ENCODE measurements around the gene CCDC51.
"Not testable (repeated sequence)": the region's sequence is repeated elsewhere in the genome, so short reads cannot be mapped to it uniquely, and the experiment has no call there.

The CCDC51 gene, protein sequence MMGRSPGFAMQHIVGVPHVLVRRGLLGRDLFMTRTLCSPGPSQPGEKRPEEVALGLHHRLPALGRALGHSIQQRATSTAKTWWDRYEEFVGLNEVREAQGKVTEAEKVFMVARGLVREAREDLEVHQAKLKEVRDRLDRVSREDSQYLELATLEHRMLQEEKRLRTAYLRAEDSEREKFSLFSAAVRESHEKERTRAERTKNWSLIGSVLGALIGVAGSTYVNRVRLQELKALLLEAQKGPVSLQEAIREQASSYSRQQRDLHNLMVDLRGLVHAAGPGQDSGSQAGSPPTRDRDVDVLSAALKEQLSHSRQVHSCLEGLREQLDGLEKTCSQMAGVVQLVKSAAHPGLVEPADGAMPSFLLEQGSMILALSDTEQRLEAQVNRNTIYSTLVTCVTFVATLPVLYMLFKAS

DNA sequence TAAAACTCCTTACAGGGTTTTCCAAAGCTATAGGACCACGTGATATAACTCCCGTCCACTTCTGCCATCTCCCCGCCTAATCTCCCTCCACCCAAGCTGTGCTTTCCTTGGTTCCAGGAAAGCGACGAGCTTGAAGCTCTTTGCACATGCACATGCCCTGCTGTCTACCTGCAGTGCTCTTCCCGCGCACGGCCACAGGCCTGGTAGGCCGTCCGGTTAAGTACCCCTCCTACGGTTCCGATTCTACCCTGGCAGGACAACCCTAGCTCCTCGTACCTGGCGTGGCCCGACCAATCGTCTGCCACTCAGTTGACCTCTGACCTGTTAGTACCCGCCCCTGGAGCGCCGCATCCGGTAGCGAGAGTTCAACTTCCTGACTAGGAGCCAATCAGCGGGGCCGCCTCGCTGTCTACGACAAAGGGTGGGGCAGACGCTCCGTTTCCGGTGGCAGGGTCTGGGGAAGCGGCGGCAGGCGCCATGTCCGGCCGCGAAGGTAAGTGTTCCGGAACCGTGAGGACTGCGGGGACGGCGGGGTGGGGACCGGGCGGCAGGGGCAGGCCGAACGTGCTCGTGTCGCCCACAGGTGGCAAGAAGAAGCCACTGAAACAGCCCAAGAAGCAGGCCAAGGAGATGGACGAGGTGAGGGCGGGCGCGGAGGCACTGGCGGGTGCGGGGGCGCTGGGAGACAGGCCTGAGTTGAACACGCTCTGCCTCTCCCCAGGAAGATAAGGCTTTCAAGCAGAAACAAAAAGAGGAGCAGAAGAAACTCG lies at the start of gene CCDC51, which contains the start of gene TMA7:
CCDC51 (minus strand) TSS at position 300 of the 770 bp plus-strand sequence. CDS start 4,991 bp downstream, outside the sequence.
TMA7 (plus strand) TSS at position 438 of the 770 bp plus-strand sequence; CDS start at position 478, 40 bp downstream.
- DNase-seq (ENCODE audit: low read depth in 2 of 2) = peak; percentile 96 to 97

DNA sequence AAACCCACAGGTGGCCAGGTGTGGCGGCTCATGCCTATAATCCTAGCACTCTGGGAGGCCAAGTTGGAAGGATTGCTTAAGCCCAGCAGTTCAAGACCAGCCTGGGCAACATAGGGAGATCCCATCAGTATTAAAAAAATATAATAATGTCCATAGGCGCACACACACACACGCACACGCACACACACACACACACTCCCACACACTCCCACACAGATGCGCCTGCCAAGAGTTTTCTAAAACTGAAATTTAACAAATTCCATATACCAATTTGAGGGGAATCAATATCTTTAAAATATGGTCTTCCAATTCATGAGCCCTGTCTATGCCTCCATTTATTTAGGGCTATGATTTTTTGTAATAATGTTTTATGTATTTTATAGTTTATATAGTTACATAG lies 47.0 kb upstream of the CCDC51 start:
- no peak for DNase-seq (ENCODE audit: low read depth in 2 of 2)

DNA sequence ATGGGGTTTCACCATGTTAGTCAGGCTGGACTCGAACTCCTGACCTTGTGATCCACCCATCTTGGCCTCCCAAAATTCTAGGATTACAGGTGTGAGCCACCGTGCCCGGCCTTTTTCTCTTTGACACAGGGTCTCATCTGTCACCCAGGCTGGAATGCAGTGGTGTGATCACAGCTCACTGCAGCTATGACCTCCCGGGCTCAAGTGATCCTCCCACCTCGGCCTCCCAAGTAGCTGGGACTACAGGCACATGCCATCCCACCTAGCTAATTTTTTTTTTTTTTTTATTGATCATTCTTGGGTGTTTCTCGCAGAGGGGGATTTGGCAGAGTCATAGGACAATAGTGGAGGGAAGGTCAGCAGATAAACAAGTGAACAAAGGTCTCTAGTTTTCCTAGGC lies 42.9 kb upstream of the CCDC51 start:
- DNase-seq (ENCODE audit: low read depth in 2 of 2) = not testable (repeated sequence)

DNA sequence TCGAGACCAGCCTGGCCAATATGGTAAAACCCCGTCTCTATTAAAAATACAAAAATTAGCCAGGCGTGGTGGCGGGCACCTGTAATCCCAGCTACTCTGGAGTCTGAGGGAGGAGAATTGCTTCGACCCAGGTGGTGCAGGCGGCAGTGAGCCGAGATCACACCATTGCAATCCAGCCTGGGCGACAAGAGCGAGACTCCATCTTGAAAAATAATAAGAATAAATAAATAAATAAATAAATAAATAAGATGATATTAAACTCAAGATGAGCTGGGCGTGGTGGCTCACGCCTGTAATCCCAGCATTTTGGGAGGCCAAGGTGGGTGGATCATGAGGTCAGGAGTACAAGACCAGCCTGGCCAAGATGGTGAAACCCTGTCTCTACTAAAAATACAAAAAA lies 41.0 kb upstream of the CCDC51 start:
- not testable (repeated sequence) for DNase-seq (ENCODE audit: low read depth in 2 of 2)

DNA sequence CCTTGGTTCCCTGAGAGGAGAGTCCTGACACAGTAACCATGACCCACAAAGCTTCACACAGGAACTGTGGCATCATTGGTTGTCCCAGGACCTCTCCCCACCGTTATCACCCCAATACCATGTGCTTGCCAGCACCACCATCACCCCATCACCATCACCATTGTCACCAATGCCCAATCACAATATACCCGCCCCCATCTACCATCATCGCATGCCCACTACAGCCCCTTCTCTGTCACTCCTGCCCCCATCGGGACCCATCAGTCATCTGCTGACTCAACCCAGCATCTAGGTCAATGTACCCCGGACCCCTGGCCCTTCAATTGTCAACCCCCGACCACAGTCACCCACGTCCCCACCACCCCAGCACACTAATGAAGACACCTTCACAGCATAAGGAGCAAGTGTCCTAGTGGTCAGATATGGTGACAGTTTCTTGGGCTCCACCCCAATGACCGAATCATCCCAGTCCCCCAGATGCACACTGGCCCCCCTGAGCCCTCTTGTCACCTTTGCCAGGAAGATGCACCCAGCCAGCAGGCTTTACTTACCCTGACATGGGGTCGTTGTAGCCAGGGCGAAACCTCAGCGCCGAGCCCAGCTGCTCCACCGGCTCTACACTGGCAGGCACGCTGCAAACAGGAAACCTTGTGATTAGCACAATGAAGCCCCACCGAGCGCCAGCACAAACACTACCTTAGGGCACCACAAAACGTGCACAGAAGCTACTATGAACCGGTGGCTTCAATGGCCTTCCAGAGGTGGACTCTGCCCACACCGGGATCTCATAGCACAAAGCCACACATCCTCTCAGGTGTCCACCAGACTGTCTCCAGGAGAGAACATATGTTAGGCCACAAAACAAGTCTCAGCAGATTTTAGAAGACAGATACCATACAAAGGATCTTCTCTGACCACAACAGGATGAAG lies 39.0 kb upstream of the CCDC51 start:
- peak in 1 of 2 donors; percentile 34 for DNase-seq (ENCODE audit: low read depth in 2 of 2)

DNA sequence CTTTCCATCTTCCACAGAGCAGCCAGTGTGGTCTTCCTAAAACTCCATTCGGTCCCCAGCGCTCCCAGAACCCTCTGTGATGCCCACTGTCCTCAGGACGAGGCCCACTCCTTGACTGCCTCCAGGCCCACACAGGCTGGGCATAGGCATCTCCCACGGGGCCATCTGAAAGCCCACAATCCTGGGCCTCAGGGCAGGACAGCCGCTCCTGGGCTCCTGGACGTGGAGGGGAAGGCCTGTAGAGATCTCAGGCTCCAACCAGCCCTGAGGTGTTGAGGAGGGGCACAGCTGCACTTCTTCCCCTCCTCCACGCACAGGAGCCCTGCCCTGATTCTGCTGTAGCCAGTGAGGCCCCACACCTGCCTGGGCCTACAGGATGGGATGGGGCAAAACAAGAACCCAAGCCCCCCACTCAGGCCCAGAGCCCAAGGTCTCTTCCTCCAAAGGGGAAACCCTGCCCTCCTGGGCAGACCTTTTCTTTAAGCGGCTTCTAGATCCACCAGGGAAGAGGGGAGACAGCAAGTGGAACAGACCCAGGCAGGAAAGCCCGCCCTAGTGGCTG lies 38.1 kb upstream of the CCDC51 start:
- no peak for DNase-seq (ENCODE audit: low read depth in 2 of 2)

DNA sequence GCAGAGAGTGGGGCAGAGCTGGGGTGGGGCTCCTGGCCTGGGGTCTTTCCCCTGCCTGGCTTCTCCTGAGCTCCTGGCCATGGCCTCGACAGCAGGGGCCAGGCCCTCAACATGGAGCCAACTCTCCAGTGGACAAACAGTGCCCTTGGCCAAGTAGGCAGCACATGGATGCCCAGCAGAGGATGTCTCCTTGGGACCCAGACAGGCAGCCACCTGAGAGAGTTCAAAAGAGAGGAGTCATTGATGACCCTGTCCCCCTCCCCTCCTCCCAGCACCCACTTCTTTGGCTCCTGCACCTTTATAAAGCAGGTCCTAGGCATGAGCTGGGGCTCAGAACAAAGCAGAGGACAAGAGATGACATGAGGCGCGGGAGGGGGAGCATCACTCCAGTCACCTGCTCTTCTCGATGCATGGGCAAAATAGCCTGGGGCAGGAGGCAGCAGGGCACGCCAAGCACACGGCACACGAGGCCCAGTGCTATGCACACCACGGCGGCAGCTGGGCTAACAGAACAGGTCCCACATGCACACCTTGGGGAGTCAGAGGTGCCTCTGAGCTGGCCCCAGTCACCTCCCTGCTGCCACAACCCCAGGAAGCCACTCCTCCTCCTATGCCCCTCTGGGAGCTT lies 36.6 kb upstream of the CCDC51 start:
- DNase-seq (ENCODE audit: low read depth in 2 of 2) = no peak

DNA sequence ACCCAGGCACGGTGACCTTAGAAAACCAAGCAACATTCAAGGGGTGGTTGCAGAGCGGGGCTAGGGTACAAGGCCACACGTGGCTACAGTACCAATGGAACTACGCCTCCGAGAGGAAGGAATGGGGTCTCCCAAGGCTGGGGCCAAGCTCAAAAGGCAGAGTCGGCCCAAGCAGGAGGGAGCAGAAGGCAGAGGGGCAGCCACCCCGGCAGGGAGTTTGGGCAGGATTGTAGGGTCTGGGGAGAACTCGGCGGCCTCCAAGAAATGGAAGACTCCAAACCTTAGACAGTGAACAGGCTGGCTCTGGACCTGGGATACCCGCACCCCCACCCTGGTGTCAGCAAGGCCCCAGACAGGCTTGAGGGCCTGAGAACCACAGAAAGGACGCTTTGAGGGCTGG lies 35.3 kb upstream of the CCDC51 start:
- no peak for DNase-seq (ENCODE audit: low read depth in 2 of 2)

DNA sequence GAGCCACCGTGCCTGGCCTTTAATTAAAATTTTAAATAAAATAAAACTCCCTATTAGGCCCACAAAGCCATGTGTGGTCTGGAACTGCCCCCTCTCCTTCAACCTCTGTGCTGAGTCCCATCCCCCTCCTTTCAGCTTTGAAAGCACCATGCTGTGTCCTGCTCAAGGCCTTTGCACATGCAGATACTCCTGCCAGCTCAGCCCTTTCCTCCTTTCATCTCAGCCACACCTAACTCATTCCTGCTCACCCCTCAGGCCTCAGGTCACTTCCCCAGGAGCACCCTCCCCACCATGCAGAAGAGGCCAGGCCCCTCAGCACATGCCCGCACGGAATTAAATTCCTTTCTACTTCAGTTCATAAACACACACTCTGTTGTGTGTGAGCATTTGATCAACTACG lies 34.7 kb upstream of the CCDC51 start:
- DNase-seq (ENCODE audit: low read depth in 2 of 2) = no peak

DNA sequence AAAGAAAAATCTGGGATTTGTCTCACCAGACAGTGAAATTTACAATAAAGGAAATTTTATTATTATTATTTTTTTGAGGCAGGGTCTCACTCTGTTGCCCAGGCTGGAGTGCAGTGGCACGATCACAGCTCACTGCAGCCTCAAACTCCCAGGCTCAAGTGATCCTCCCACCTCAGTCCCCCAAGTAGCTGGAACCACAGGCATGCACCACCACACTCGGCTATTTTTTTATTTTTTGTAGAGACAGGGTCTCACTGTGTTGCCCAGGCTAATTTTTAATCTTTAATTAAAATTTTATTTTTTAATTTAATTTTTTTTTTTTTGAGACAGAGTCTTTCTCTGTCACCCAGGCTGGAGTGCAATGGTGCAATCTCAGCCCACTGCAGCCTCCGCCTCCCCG lies 34.1 kb upstream of the CCDC51 start:
- not testable (repeated sequence) for DNase-seq (ENCODE audit: low read depth in 2 of 2)

DNA sequence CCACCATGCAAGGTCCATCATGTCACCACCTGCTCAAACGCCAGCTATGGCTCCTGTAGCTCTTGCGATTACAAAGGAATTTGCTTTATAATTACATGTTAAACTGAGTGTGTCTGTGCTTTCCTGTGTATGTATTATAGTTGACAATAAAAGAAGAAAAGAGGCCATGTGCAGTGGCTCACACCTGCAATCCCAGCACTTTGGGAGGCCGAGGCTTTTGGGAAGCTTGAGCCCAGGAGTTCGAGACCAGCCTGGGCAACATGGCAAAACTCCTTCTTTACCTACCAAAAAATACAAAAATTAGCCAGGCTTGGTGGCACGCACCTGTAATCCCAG lies 33.7 kb upstream of the CCDC51 start:
- DNase-seq (ENCODE audit: low read depth in 2 of 2) = no peak

DNA sequence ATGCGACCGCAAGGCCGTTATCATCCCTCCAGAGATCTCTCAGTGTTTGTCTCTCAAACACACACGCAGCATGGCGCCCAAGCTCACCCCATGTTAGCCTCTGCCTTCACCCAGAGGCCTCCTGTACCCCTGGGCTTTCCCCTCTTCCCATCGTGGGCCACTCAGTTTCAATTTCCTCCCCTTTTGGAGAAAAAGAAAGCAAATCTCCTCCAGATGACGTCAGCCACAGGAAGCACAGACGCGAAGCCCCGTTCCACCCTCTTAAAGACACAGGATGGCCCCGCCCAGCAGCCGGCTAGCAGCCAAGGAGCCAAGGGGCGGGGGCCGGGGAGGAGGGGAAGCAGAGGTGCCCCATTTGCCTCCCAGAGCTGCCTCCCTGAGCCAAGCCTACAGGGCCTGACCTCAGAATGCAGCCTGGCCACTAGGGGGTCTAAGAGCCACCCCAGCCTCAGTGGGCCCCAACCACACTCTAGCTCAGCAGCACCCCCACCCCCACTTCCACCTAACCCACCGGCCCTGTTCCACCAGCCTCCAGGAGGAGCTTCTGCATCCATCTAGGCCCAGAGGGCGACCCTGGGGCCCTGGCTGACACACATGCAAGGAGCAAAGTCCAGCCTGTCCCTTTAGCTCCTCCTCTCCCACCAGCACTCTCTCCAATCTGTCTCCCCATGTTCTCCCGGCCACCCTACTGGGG lies 33.2 kb upstream of the CCDC51 start:
- peak; percentile 79 to 86 for DNase-seq (ENCODE audit: low read depth in 2 of 2)

DNA sequence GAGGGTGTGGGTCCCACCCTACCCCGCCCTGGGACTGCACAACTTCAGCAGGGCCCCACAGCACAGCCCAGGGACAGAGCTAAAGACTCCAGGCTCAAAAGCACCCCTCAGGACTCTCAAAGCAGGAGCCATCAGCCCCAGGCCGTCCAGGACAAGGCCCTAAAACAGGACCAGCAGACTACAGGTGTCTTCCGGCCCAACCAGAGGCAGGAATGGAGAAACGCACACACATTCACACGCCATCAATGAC lies 32.7 kb upstream of the CCDC51 start:
- no peak for DNase-seq (ENCODE audit: low read depth in 2 of 2)

DNA sequence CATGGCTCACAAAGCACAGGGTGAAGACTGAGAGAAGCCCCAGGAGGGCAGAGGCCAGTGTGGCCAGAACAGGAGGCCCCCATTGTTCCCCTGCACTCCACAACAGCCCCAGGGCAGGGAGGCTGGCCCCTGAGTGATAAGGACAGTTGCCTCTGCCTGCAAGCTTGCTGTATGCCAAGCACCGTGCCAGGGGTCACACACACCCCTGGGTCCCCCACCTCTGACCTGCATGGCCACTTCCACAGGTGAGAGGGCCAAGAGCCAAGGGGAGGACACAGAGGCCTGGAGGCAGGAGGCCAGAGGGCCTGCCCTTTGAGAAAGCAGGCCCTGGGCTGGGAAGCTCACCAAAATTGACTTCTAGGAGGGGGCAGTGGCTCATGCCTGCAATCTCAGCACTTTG lies 30.4 kb upstream of the CCDC51 start:
- no peak for DNase-seq (ENCODE audit: low read depth in 2 of 2)

DNA sequence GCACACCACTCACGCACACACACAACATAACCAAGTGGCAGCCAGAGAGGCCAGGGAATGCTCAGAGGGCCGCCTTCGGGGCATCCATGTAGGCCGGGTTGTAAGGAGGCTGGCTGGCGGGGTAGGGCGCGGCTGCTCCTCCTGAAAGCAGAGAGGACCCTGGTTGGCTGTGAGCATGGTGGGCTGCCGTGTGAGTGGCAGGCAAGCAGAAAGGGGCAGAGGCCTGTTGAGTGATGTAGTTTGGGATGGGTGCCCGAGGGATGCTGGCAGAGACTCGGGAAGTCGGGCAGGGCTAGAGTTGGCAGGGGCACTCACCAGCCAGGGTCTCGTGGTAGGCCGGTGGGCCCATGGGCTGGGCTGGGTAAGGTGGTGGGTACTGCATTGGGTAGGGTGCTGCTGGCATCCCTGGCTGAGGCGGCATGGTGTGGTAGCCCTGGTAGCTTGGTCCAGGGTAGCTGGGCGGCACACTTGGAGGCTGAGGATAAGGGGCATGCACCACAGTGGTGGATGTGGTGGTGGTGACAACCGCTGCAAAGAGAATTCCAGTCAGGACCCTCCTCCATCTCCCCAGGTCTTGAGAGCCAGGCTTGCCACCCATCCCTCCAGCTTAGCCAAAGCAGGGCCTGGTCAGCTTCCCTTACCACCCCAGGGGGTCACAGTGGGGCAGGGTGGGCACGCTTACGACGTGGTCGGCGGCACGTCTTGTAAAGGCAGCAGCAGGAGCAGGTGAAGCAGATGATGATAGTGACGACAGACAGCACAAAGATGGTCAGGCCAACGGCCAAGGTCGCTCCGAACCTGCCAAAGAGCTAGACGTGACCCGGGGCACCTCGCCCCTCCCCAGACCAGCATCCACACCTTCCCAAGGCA lies 29.4 kb upstream of the CCDC51 start:
- DNase-seq (ENCODE audit: low read depth in 2 of 2) = no peak

DNA sequence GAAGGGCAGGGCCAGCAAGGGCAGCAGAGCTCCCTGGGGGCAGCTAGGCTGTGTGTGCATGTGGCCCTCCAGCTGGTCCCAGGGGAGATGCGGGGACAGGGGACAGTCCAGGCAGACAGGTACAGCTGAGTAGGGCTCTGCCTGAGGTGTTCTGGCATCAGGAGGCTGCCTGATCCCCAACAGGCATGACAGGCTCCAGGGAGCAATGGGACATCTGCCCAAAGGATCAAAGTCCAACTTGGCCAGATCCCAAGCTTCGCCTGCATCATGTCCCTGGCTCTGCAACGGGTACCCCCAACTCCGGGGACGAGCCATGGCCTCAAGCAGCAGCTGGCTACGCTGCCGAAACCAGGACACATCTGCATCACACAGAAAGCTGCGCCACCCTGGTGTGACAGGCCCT lies 28.4 kb upstream of the CCDC51 start:
- DNase-seq (ENCODE audit: low read depth in 2 of 2) = no peak

DNA sequence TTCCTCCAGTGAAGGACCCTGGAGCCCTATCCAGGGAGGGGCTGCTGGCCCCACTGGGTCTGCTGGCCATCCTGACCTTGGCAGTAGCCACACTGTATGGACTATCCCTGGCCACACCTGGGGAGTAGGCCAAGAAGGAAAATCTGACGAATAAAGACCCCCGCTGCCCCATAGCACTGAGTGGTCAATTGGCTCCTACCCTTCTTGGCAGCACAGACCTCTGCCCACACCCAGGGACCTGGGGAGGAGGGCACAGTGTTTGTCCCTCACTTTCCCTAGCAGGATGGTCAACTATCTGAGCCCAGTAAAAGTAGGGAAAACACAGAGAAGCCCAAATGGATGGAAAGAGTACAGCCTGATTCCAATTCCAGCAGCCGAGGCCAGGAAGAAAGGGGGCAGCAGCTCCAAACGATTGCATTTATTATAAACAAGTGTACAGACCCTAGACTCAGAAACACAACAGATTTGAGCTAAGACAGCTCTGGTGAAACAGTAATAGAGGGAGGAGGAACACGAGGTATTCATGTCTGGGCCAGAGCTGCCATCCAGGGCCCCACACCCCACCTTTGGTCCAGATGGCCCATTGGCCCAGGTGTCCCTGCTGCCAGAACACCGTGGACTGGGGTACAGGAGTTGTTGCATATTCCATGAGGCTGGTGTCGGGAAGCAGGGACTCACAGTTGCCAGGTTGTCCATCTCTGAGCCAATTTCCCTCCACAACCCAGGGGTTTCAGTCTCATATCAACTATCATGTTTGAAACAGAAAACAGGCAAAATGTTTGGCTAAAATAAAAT lies 27.8 kb upstream of the CCDC51 start:
- no peak for DNase-seq (ENCODE audit: low read depth in 2 of 2)

DNA sequence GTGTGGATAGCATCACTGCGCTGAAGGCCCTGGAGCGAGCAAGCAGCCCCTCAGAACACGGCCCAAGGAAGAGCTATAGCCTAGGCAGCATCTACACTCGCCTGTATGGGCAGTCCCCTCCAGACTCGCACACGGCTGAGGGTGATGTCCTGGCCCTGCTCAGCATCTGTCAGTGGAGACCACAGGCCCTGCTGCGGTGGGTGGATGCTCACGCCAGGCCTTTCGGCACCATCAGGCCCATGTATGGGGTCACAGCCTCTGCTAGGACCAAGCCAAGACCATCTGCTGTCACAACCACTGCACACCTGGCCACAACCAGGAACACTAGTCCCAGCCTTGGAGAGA lies 27.2 kb upstream of the CCDC51 start:
- DNase-seq (ENCODE audit: low read depth in 2 of 2) = no peak
